IPS-18a (cell line): Measurements from ENCODE around the gene ZYG11A.
"Not testable (repeated sequence)": the region's sequence is repeated elsewhere in the genome, so short reads cannot be mapped to it uniquely, and the experiment has no call there.

Source experiments
- H3K27ac ChIP-seq: one replicate; pipeline ENCODE4 v1.5.1; 2013; ENCODE audit warnings: low read length
- H3K27me3 ChIP-seq: one replicate; pipeline ENCODE4 v1.6.1; 2013; ENCODE audit warnings: mild to moderate bottlenecking, low read length; ENCODE audit not compliant: control insufficient read depth, insufficient read depth
- H3K36me3 ChIP-seq: one replicate; pipeline ENCODE4 v1.6.1; 2013; ENCODE audit warnings: low read depth, low read length; ENCODE audit not compliant: control insufficient read depth
- H3K4me1 ChIP-seq: one replicate; pipeline ENCODE4 v1.6.1; 2013; ENCODE audit warnings: low read depth, low read length; ENCODE audit not compliant: control insufficient read depth
- H3K4me3 ChIP-seq: one replicate; pipeline ENCODE4 v1.5.1; 2013; ENCODE audit warnings: low read length
- H3K9ac ChIP-seq: one replicate; pipeline ENCODE4 v1.6.1; 2013; ENCODE audit warnings: mild to moderate bottlenecking, low read length, moderate library complexity
- H3K9me3 ChIP-seq: one replicate; pipeline ENCODE4 v1.6.1; 2013; ENCODE audit warnings: low read depth, low read length; ENCODE audit not compliant: control insufficient read depth

The ZYG11A gene

GRCh38 chr1:52842643-52843310 lies at the start of gene ZYG11A:
Gene ZYG11A (plus strand): TSS chr1:52842760. CDS start chr1:52842884, 124 bp downstream.
- H3K27ac ChIP-seq = no peak within 1 kb of the TSS
- H3K27me3 ChIP-seq = peaks cover 45% of the 10 kb centered on the region
- H3K4me1 ChIP-seq = no peaks in the 10 kb centered on the region
- peak within 1 kb of the TSS; percentile 36 for H3K9ac ChIP-seq
- no peaks in the 10 kb centered on the region for H3K9me3 ChIP-seq
- H3K36me3 ChIP-seq = no peaks in the 10 kb centered on the region
- peak within 1 kb of the TSS; percentile 62 for H3K4me3 ChIP-seq

GRCh38 chr1:52793717-52794116 lies 48.8 kb upstream of the ZYG11A start:
- H3K27ac ChIP-seq, H3K36me3 ChIP-seq, H3K4me3 ChIP-seq, H3K9ac ChIP-seq, H3K27me3 ChIP-seq, H3K4me1 ChIP-seq, H3K9me3 ChIP-seq: not testable (repeated sequence)

GRCh38 chr1:52795464-52795863 lies 47.1 kb upstream of the ZYG11A start:
- H3K36me3 ChIP-seq = peaks cover 5% of the 10 kb centered on the region
- no peak overlapping the region for H3K27ac ChIP-seq
- no peaks in the 10 kb centered on the region for H3K9me3 ChIP-seq
- no peak overlapping the region for H3K4me3 ChIP-seq
- no peak overlapping the region for H3K9ac ChIP-seq
- no peaks in the 10 kb centered on the region for H3K27me3 ChIP-seq
- H3K4me1 ChIP-seq = no peaks in the 10 kb centered on the region

- no peaks in the 10 kb centered on the region for H3K4me1 ChIP-seq
- H3K36me3 ChIP-seq = peaks cover 5% of the 10 kb centered on the region
- H3K27me3 ChIP-seq = no peaks in the 10 kb centered on the region
- no peak overlapping the region for H3K9ac ChIP-seq
- no peaks in the 10 kb centered on the region for H3K9me3 ChIP-seq
- H3K27ac ChIP-seq = no peak overlapping the region
- no peak overlapping the region for H3K4me3 ChIP-seq
Measured at GRCh38 chr1:52798331-52798730, 44.2 kb upstream of the ZYG11A start.

GRCh38 chr1:52801011-52801410 lies 41.5 kb upstream of the ZYG11A start:
- Histone ChIP-seq H3K36me3 (peaks cover 9% of the 10 kb centered on the region), H3K27me3 (no peaks in the 10 kb centered on the region), H3K9me3 (no peaks in the 10 kb centered on the region), H3K4me1 (no peaks in the 10 kb centered on the region), H3K4me3 (no peak overlapping the region), H3K27ac (no peak overlapping the region), H3K9ac (no peak overlapping the region)

- H3K4me3 ChIP-seq, H3K27ac ChIP-seq, H3K27me3 ChIP-seq, H3K9ac ChIP-seq, H3K36me3 ChIP-seq, H3K9me3 ChIP-seq, H3K4me1 ChIP-seq: not testable (repeated sequence)
Measured at GRCh38 chr1:52804083-52804482, 38.5 kb upstream of the ZYG11A start.

GRCh38 chr1:52814465-52814864 lies 28.1 kb upstream of the ZYG11A start:
- no peaks in the 10 kb centered on the region for H3K4me1 ChIP-seq
- H3K9me3 ChIP-seq = no peaks in the 10 kb centered on the region
- H3K9ac ChIP-seq = no peak overlapping the region
- no peaks in the 10 kb centered on the region for H3K27me3 ChIP-seq
- peaks cover 10% of the 10 kb centered on the region for H3K36me3 ChIP-seq
- no peak overlapping the region for H3K27ac ChIP-seq
- H3K4me3 ChIP-seq = no peak overlapping the region

- H3K27me3 ChIP-seq, H3K9me3 ChIP-seq, H3K4me1 ChIP-seq, H3K36me3 ChIP-seq, H3K9ac ChIP-seq, H3K4me3 ChIP-seq, H3K27ac ChIP-seq: not testable (repeated sequence)
Measured at GRCh38 chr1:52820830-52821229, 21.7 kb upstream of the ZYG11A start.

- H3K4me3 ChIP-seq = no peak overlapping the region
- H3K4me1 ChIP-seq = no peaks in the 10 kb centered on the region
- no peaks in the 10 kb centered on the region for H3K9me3 ChIP-seq
- H3K9ac ChIP-seq = no peak overlapping the region
- H3K36me3 ChIP-seq = no peaks in the 10 kb centered on the region
- H3K27ac ChIP-seq = no peak overlapping the region
- H3K27me3 ChIP-seq = no peaks in the 10 kb centered on the region
Measured at GRCh38 chr1:52825868-52826267, 16.7 kb upstream of the ZYG11A start.

GRCh38 chr1:52834798-52835197 lies 7.8 kb upstream of the ZYG11A start:
- H3K4me1 ChIP-seq = peaks cover 20% of the 10 kb centered on the region
- no peaks in the 10 kb centered on the region for H3K36me3 ChIP-seq
- no peak overlapping the region for H3K9ac ChIP-seq
- H3K9me3 ChIP-seq = no peaks in the 10 kb centered on the region
- no peak overlapping the region for H3K27ac ChIP-seq
- no peak overlapping the region for H3K4me3 ChIP-seq
- no peaks in the 10 kb centered on the region for H3K27me3 ChIP-seq

GRCh38 chr1:52836035-52836434 lies 6.5 kb upstream of the ZYG11A start:
- peaks cover 3% of the 10 kb centered on the region for H3K27me3 ChIP-seq
- no peak overlapping the region for H3K27ac ChIP-seq
- H3K9ac ChIP-seq = no peak overlapping the region
- H3K36me3 ChIP-seq = no peaks in the 10 kb centered on the region
- H3K4me1 ChIP-seq = peaks cover 20% of the 10 kb centered on the region
- no peak overlapping the region for H3K4me3 ChIP-seq
- H3K9me3 ChIP-seq = no peaks in the 10 kb centered on the region

- H3K9me3 ChIP-seq, H3K27ac ChIP-seq, H3K4me3 ChIP-seq, H3K9ac ChIP-seq, H3K36me3 ChIP-seq: not testable (repeated sequence)
- Histone ChIP-seq H3K27me3 (peaks cover 34% of the 10 kb centered on the region), H3K4me1 (peaks cover 15% of the 10 kb centered on the region)
Measured at GRCh38 chr1:52839175-52839574, 3.4 kb upstream of the ZYG11A start.
